GM12865 (cell line): ENCODE data around the gene MFAP2.

Experiments used
- DNase-seq: peaks from one replicate; pipeline ENCODE4 v3.0.0; 2010; ENCODE audit warnings: low read depth
- H3K4me3 ChIP-seq: 2 replicates; pipeline ENCODE4 v1.5.1; 2011; ENCODE audit warnings: mild to moderate bottlenecking, low read depth, low read length, control low read depth
- TF ChIP-seq, protein P1 (sequence below): IDR thresholded peaks from 2 replicates; pipeline ENCODE4 v1.5.1; 2011; ENCODE audit warnings: low read length, control low read depth, low read depth, inconsistent platforms; ENCODE audit not compliant: insufficient read depth; ENCODE audit errors: missing control alignments

Gene MFAP2

DNA sequence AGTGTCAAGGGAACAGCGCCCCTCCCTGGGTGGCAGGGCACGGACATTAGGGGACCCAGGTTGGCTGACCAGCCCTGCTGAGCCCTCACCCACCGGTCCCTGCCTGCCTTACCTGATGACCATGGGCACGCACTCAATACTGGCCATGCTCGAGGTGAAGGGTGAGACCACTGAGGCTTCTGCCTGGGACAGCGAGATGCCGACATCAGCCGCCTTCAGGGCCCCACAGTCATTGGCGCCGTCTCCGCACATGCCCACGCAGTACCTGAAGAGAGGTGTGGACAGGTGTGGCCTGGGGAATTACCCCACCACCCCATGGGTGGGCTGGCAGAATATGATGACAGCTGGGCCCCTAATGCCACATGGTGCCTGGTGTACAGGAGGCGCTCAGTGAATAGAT, 7.8 kb upstream of the MFAP2 start:
- no peak overlapping the region for H3K4me3 ChIP-seq
- TF ChIP-seq, protein P1, sequence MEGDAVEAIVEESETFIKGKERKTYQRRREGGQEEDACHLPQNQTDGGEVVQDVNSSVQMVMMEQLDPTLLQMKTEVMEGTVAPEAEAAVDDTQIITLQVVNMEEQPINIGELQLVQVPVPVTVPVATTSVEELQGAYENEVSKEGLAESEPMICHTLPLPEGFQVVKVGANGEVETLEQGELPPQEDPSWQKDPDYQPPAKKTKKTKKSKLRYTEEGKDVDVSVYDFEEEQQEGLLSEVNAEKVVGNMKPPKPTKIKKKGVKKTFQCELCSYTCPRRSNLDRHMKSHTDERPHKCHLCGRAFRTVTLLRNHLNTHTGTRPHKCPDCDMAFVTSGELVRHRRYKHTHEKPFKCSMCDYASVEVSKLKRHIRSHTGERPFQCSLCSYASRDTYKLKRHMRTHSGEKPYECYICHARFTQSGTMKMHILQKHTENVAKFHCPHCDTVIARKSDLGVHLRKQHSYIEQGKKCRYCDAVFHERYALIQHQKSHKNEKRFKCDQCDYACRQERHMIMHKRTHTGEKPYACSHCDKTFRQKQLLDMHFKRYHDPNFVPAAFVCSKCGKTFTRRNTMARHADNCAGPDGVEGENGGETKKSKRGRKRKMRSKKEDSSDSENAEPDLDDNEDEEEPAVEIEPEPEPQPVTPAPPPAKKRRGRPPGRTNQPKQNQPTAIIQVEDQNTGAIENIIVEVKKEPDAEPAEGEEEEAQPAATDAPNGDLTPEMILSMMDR: no peak
- DNase-seq: no peak

DNA sequence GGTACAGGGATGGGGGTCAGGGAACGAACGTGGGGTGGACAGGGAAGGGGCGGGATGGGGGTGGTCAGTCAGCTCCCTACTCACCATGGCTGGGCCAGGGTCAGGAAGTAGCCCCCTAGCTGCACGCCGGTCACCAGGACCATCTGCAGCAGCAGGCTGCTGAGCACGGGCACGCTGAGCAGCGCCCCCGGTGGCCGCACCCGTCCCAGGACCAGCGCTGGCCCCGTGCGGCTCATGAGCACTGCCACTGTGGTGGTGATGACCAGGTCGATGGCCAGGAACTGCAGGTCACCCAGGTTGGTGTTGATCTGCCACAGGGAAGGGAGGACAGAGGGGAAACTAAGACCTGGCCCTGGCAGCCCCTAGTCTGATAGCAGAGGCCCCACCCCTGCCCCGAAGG, 6.5 kb upstream of the MFAP2 start:
- H3K4me3 ChIP-seq: no peak overlapping the region
- TF ChIP-seq, protein P1: peak; percentile 26
- DNase-seq: no peak

DNA sequence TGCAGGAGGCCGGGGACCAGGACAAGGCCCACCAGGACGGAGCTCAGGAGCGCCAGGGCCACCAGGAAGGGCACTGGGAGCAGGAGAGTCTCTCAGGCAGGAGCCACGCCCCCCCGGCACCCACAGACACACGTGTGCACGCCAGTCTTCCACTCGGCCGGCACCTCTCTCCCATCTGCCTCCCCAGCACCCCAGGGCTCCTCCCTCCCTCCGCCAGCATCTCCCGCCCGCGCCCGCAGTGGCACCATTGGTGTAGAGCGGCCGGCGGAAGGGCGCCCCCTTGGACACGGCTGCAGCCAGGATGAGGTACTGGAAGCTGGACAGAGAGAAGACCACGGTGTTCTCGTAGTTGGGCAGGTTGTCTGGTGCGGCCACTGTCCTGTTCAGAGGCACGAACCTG, 6.1 kb upstream of the MFAP2 start:
- TF ChIP-seq, protein P1: no peak
- DNase-seq: no peak
- no peak overlapping the region for H3K4me3 ChIP-seq

DNA sequence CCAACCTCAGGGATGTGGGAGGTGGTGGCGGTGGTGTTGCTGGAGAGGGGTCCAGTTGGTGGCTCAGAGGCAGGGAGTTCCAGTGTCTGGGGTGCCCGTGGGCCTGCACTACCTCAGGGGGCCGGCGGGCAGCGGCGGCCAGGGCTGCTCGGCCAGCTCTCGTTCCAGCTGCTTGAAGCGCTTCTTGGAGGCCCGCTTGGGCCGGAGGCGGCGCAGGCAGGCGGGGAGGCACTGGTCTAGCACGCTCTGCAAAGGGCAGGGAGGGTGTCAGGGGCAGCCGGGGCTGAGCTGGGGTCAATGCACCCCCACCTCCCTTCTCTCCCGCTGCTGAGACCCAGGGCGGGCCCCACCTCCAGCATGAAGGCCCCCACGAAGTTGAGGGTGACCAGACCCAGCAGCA, 5.7 kb upstream of the MFAP2 start:
- no peak for DNase-seq
- TF ChIP-seq, protein P1: no peak
- H3K4me3 ChIP-seq: no peak overlapping the region

DNA sequence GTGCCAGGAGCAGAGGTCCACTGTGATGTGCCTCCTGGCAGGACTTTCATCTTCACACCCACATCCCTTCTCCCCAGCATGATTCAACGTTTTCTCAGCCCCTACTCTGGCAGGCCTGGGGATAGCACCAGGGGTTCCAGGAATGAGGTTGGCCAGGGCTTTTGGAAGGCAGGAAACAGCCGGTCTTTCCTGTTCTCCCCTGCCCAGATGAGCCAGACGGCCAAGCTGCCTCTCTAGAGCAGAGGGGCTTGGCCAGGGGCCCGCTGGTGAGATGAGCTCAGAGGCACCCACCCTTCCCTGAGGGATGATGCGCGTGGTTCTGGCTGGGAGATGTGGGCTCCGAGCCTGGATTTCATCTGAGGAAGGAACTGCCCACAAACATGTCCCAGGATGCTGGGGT, 4.3 kb upstream of the MFAP2 start:
- no peak for DNase-seq
- TF ChIP-seq, protein P1: no peak
- no peak overlapping the region for H3K4me3 ChIP-seq

DNA sequence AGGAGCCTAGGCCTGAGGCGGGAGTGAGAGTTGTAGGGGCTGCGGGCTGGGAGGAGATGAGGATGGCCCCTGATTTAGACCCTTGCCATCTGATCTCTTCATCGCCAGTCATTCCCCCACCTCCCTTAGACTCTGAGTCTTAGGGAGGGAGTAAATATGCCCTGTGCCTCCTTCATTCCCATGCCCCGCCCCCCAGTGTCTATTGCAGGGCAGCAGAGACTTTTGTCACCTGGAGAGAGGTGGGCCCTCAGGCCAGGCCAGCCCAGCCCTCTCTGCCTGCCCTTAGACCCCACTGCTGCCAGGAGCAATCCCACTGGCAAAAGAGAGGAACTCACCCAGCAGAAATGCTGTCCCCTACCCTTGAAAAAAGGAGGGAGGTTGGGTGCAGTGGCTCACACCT, 3.2 kb upstream of the MFAP2 start:
- DNase-seq: no peak
- TF ChIP-seq, protein P1: no peak

DNA sequence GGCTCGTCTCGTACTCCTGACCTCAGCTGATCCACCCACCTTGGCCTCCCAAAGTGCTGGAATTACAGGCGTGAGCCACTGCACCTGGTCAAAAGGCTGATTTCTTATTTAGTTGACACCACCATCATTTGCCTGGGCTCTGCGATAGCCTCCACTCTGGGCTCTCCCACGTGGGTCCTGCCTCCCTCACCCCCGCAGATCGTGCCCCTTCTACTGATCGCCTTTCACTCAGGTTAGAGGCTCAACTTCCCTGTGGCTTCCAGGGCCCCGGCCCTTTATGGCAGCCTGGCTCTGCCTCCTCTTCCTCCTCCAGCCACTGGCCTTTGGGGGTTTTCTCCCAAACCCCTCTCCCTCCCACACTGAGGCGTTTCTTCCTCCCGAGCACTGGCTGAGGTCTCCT, 2.5 kb upstream of the MFAP2 start:
- no peak overlapping the region for H3K4me3 ChIP-seq
- DNase-seq: no peak
- TF ChIP-seq, protein P1: no peak

More for the DNA sequence above, 3.2 kb upstream of the MFAP2 start:
- H3K4me3 ChIP-seq: no peak overlapping the region
